GM23338 (cell line): ENCODE data around the gene ANKH. TPM values are rescaled to one million over a fixed set of nuclear protein-coding genes. Genes with fewer than 3 reads are reported as not detected.

ENCODE experiments used
- ATAC-seq: fragments of 200-7000 bp; cut with Tn5 transposase; 3 replicates; pipeline ENCODE4 v1.9.1; 2020
- DNase-seq: peaks from one replicate; pipeline ENCODE4 v3.0.0-alpha.2; 2015; ENCODE audit warnings: low spot score
- H2AFZ ChIP-seq: fragments of 200-600 bp; sonication (generic); 2 replicates; pipeline ENCODE4 v1.8.0; 2016; ENCODE audit warnings: antibody characterized with exemption, mild to moderate bottlenecking, moderate library complexity
- H3F3A ChIP-seq: fragments of 200-600 bp; sonication (generic); replicated peaks from 2 replicates; pipeline ENCODE4 v1.8.0; 2017; ENCODE audit warnings: antibody characterized with exemption, mixed run types, low read depth
- H3K27ac ChIP-seq: fragments of 200-600 bp; sonication (generic); 2 replicates; pipeline ENCODE4 v1.6.1; 2016; ENCODE audit warnings: low read depth
- H3K27me3 ChIP-seq: fragments of 200-600 bp; sonication (generic); 2 replicates; pipeline ENCODE4 v1.8.0; 2016; ENCODE audit warnings: mild to moderate bottlenecking, mixed run types, moderate library complexity; ENCODE audit not compliant: insufficient read depth
- H3K36me3 ChIP-seq: fragments of 200-600 bp; sonication (generic); 2 replicates; pipeline ENCODE4 v1.8.0; 2016; ENCODE audit warnings: mild to moderate bottlenecking; ENCODE audit not compliant: insufficient read depth
- H3K4me1 ChIP-seq: fragments of 200-600 bp; sonication (generic); 2 replicates; pipeline ENCODE4 v1.8.0; 2016; ENCODE audit warnings: mild to moderate bottlenecking, moderate library complexity; ENCODE audit not compliant: insufficient read depth
- H3K4me2 ChIP-seq: fragments of 200-600 bp; sonication (generic); 2 replicates; pipeline ENCODE4 v1.7.1; 2017; ENCODE audit warnings: mixed run types
- H3K4me3 ChIP-seq: fragments of 200-600 bp; sonication (generic); 2 replicates; pipeline ENCODE4 v1.6.1; 2016; ENCODE audit warnings: mixed run types
- H3K79me2 ChIP-seq: fragments of 200-600 bp; sonication (generic); replicated peaks from 2 replicates; pipeline ENCODE4 v1.8.0; 2017; ENCODE audit warnings: mild to moderate bottlenecking; ENCODE audit not compliant: insufficient read depth
- H3K9me2 ChIP-seq: fragments of 200-600 bp; sonication (generic); 2 replicates; pipeline ENCODE4 v1.8.0; 2017; ENCODE audit not compliant: insufficient read depth
- H4K20me1 ChIP-seq: fragments of 200-600 bp; sonication (generic); replicated peaks from 2 replicates; pipeline ENCODE4 v1.8.0; 2017; ENCODE audit warnings: mild to moderate bottlenecking; ENCODE audit not compliant: insufficient read depth
- H3K27ac Mint-ChIP-seq: 2 replicates; pipeline ENCODE4 v1.8.0; 2020; ENCODE audit warnings: inconsistent platforms, mild to moderate bottlenecking, moderate library complexity, mixed read lengths
- H3K27me3 Mint-ChIP-seq: 3 replicates; pipeline ENCODE4 v1.8.0; 2022; ENCODE audit warnings: low read depth, mild to moderate bottlenecking, moderate library complexity, mixed read lengths, inconsistent platforms; ENCODE audit not compliant: insufficient read depth, poor library complexity
- H3K36me3 Mint-ChIP-seq: 3 replicates; pipeline ENCODE4 v1.8.0; 2021; ENCODE audit warnings: low read depth, mild to moderate bottlenecking, inconsistent platforms, moderate library complexity, mixed read lengths
- H3K4me1 Mint-ChIP-seq: 3 replicates; pipeline ENCODE4 v1.8.0; 2020; ENCODE audit warnings: mild to moderate bottlenecking, inconsistent platforms, mixed read lengths
- H3K4me3 Mint-ChIP-seq: 3 replicates; pipeline ENCODE4 v1.8.0; 2021; ENCODE audit warnings: moderate library complexity, mild to moderate bottlenecking, inconsistent platforms, mixed read lengths
- H3K9me3 Mint-ChIP-seq: 3 replicates; pipeline ENCODE4 v1.8.0; 2020; ENCODE audit warnings: moderate library complexity, mild to moderate bottlenecking, inconsistent platforms, mixed read lengths
- CREB1 ChIP-seq: fragments of 250-450 bp; sonication (Bioruptor Pico); IDR thresholded peaks from 2 replicates; pipeline ENCODE4 v1.5.0; 2020; ENCODE audit warnings: low read depth, mild to moderate bottlenecking, moderate library complexity
- EZH2 ChIP-seq: fragments of 200-600 bp; sonication (generic); IDR thresholded peaks from one replicate; pipeline ENCODE4 v1.8.0; 2017; ENCODE audit warnings: antibody characterized with exemption, mild to moderate bottlenecking, low read depth; ENCODE audit not compliant: unreplicated experiment
- EZH2phosphoT487 ChIP-seq: fragments of 200-600 bp; sonication (generic); IDR thresholded peaks from one replicate; pipeline ENCODE4 v1.8.1; 2018; ENCODE audit warnings: antibody characterized with exemption; ENCODE audit not compliant: unreplicated experiment
- POLR2AphosphoS5 ChIP-seq: IDR thresholded peaks from 2 replicates; pipeline ENCODE4 v1.6.1; 2016; ENCODE audit warnings: antibody characterized with exemption, low read depth
- STAT1 ChIP-seq: IDR thresholded peaks from one replicate; pipeline ENCODE4 v1.6.1; 2016; ENCODE audit warnings: antibody characterized with exemption; ENCODE audit not compliant: unreplicated experiment
- ZNF114 ChIP-seq: fragments of 250-450 bp; sonication (Bioruptor Pico); IDR thresholded peaks from 2 replicates; pipeline ENCODE4 v1.5.0; 2020; ENCODE audit warnings: mild to moderate bottlenecking, moderate library complexity
- ZNF331 ChIP-seq: fragments of 250-450 bp; sonication (Bioruptor Pico); IDR thresholded peaks from 2 replicates; pipeline ENCODE4 v1.5.0; 2020; ENCODE audit warnings: low read depth, mild to moderate bottlenecking, moderate library complexity
- polyA plus RNA-seq: library from polyadenylated mRNA; unstranded; fragments of >200 nt; fragmentation: Nextera tagmentation; extraction: Ambion mirVana; gene quantifications from 2 replicates; pipeline ENCODE4 v1.2.1, GENCODE V29; 2016
- total RNA-seq: library from RNA; depleted of rRNA; stranded (reverse); fragments of >200 nt; shearing (Covaris generic); gene quantifications from 2 replicates; pipeline ENCODE4 v1.2.3, GENCODE V29; 2014
- TF ChIP-seq, protein P1 (sequence below): IDR thresholded peaks from one replicate; pipeline ENCODE4 v1.6.1; 2018; ENCODE audit warnings: antibody characterized with exemption; ENCODE audit not compliant: unreplicated experiment
- TF ChIP-seq, protein P2 (sequence below), 2 experiments: fragments of 200-600 bp in 1 of 2; sonication (generic) in 1 of 2; conservative IDR thresholded peaks; 2 replicates each; pipeline versions ENCODE4 v1.5.1 to v1.6.1; 2016 to 2017; ENCODE audit warnings: antibody characterized with exemption in 2 of 2, low read depth in 2 of 2, mild to moderate bottlenecking in 2 of 2, moderate library complexity in 1 of 2
- TF ChIP-seq, protein P3 (sequence below): IDR thresholded peaks from 2 replicates; pipeline ENCODE4 v1.6.1; 2016; ENCODE audit warnings: antibody characterized with exemption

ANKH gene
- total and polyA plus RNA-seq, 2 experiments from 2014 or later = 5.0 to 6.1 TPM

DNA sequence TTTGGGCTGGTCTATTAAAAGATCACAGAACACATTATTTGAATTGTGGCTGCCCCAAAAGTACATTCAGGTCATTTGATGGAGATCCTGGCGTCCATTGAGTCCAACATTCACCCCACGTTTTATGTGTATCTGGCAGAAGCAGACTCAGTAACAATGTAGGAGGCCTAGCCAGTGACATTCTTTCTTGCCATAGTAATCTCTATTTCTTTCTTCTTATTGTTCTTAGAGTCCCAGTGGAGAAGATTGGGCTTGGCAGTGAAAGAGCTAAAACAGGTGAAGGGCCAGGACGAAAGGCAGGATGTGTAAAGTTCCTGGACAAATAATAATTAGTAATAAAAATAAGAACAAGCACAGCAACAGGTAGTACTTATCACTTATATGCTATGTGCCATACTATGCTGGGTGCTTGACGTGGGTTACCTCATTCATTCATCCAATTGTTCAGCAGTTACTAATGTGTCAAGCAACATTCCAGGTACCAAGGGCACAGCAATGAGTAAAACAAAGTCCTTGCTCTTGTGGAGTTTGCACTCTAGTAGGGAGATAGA lies 12.6 kb upstream of the ANKH start:
- no peak overlapping the region for H3K27ac ChIP-seq
- no peak overlapping the region for H2AFZ ChIP-seq
- H3F3A ChIP-seq = no peaks in the 10 kb centered on the region
- H3K4me3 Mint-ChIP-seq = no peak overlapping the region
- H3K36me3 Mint-ChIP-seq = no peaks in the 10 kb centered on the region
- no peak overlapping the region for H3K4me2 ChIP-seq
- H3K9me2 ChIP-seq = 0 out of 2 replicates have a peak, but pooled peaks cover 3% of the 10 kb centered on the region
- H3K9me3 Mint-ChIP-seq = no peaks in the 10 kb centered on the region; the same call in 2 of the 3 replicates
- TF ChIP-seq ZNF331 (CRISPR knock-in tag) (no peak), EZH2phosphoT487 (no peak), STAT1 (no peak), EZH2 (no peak), POLR2AphosphoS5 (no peak), CREB1 (no peak), ZNF114 (CRISPR knock-in tag) (no peak)
- TF ChIP-seq, protein P1, sequence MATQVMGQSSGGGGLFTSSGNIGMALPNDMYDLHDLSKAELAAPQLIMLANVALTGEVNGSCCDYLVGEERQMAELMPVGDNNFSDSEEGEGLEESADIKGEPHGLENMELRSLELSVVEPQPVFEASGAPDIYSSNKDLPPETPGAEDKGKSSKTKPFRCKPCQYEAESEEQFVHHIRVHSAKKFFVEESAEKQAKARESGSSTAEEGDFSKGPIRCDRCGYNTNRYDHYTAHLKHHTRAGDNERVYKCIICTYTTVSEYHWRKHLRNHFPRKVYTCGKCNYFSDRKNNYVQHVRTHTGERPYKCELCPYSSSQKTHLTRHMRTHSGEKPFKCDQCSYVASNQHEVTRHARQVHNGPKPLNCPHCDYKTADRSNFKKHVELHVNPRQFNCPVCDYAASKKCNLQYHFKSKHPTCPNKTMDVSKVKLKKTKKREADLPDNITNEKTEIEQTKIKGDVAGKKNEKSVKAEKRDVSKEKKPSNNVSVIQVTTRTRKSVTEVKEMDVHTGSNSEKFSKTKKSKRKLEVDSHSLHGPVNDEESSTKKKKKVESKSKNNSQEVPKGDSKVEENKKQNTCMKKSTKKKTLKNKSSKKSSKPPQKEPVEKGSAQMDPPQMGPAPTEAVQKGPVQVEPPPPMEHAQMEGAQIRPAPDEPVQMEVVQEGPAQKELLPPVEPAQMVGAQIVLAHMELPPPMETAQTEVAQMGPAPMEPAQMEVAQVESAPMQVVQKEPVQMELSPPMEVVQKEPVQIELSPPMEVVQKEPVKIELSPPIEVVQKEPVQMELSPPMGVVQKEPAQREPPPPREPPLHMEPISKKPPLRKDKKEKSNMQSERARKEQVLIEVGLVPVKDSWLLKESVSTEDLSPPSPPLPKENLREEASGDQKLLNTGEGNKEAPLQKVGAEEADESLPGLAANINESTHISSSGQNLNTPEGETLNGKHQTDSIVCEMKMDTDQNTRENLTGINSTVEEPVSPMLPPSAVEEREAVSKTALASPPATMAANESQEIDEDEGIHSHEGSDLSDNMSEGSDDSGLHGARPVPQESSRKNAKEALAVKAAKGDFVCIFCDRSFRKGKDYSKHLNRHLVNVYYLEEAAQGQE = no peak
- no peaks in the 10 kb centered on the region for H3K79me2 ChIP-seq
- ATAC-seq (no peak), DNase-seq (no peak)
- H3K27me3 ChIP-seq = no peaks in the 10 kb centered on the region
- no peaks in the 10 kb centered on the region for H3K4me1 ChIP-seq
- H3K36me3 ChIP-seq = no peaks in the 10 kb centered on the region
- H3K4me3 ChIP-seq = no peak overlapping the region
- H3K4me1 Mint-ChIP-seq = peaks cover 3% of the 10 kb centered on the region; the same call in 2 of the 3 replicates
- H4K20me1 ChIP-seq = no peaks in the 10 kb centered on the region
- no peak overlapping the region for H3K27ac Mint-ChIP-seq
- peaks cover 3% of the 10 kb centered on the region for H3K27me3 Mint-ChIP-seq

DNA sequence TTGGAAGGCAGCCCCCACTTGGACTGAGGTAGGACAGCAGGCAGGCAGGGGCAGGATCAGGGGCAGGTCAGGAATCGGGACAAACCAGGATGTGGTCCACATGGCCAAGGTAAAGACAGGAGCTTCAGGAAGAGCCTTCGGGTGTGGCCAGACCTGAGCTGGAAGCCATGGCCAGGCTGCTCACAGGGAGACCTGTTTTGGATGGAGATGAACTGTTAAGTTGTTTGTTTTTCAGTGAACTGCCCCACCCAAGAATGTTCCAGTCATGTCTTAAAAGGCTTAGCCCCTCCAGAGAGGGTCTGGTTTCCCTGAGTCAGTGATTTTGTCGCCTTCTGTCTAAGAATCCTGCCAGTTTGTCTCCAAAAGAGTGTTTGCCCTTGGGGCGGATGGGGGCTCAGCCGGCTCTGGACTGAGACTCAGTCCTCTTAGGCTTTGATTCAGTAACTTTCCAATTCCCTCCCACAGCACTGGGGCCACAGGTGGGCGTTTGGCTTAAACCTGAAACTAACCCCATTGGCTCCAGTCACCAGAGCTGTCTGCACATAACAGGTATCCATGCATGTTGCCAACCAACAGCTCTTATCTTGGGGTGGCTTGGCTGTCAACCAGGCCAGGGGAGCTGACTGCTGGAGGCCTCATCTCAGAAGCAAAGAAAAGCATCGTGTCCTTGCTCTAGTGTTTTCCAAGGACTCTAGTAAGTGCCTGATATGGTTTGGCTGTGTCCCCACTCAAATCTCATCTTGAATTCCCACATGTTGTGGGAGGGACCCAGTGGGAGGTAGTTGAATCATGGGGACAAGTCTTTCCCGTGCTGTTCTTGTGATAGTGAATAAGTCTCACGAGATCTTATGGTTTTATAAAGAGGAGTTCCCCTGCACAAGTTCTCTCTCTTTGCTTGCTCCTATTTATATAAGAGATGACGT lies 11.3 kb upstream of the ANKH start:
- ATAC-seq (no peak), DNase-seq (no peak)
- Histone ChIP-seq H3K9me2 (0 out of 2 replicates have a peak, but pooled peaks cover 3% of the 10 kb centered on the region), H2AFZ (no peak overlapping the region), H3K27ac (no peak overlapping the region), H3K27me3 (no peaks in the 10 kb centered on the region), H4K20me1 (no peaks in the 10 kb centered on the region), H3K4me2 (no peak overlapping the region), H3K79me2 (no peaks in the 10 kb centered on the region), H3K4me1 (no peaks in the 10 kb centered on the region), H3K4me3 (no peak overlapping the region), H3F3A (no peaks in the 10 kb centered on the region), H3K36me3 (no peaks in the 10 kb centered on the region)
- no peaks in the 10 kb centered on the region for H3K36me3 Mint-ChIP-seq
- peaks cover 3% of the 10 kb centered on the region; the same call in 2 of the 3 replicates for H3K4me1 Mint-ChIP-seq
- peaks cover 5% of the 10 kb centered on the region for H3K27me3 Mint-ChIP-seq
- no peaks in the 10 kb centered on the region; the same call in 2 of the 3 replicates for H3K9me3 Mint-ChIP-seq
- H3K4me3 Mint-ChIP-seq = no peak overlapping the region
- no peak overlapping the region for H3K27ac Mint-ChIP-seq
- no peak for TF ChIP-seq EZH2phosphoT487
- no peak for TF ChIP-seq STAT1
- TF ChIP-seq, protein P2, sequence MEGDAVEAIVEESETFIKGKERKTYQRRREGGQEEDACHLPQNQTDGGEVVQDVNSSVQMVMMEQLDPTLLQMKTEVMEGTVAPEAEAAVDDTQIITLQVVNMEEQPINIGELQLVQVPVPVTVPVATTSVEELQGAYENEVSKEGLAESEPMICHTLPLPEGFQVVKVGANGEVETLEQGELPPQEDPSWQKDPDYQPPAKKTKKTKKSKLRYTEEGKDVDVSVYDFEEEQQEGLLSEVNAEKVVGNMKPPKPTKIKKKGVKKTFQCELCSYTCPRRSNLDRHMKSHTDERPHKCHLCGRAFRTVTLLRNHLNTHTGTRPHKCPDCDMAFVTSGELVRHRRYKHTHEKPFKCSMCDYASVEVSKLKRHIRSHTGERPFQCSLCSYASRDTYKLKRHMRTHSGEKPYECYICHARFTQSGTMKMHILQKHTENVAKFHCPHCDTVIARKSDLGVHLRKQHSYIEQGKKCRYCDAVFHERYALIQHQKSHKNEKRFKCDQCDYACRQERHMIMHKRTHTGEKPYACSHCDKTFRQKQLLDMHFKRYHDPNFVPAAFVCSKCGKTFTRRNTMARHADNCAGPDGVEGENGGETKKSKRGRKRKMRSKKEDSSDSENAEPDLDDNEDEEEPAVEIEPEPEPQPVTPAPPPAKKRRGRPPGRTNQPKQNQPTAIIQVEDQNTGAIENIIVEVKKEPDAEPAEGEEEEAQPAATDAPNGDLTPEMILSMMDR (conservative IDR thresholded peaks at IDR 0.05; ENCODE audit: low read depth in 2 of 2) = no peak
- TF ChIP-seq, protein P3, sequence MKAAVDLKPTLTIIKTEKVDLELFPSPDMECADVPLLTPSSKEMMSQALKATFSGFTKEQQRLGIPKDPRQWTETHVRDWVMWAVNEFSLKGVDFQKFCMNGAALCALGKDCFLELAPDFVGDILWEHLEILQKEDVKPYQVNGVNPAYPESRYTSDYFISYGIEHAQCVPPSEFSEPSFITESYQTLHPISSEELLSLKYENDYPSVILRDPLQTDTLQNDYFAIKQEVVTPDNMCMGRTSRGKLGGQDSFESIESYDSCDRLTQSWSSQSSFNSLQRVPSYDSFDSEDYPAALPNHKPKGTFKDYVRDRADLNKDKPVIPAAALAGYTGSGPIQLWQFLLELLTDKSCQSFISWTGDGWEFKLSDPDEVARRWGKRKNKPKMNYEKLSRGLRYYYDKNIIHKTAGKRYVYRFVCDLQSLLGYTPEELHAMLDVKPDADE = no peak
- TF ChIP-seq, protein P1 = no peak
